ENCODE results near the gene CUX1. TPM values are rescaled to one million over a fixed set of nuclear protein-coding genes. Genes with fewer than 3 reads are reported as not detected.
A peak's percentile ranks its signal among the peaks of the same experiment; 100 is the strongest.

Gene CUX1
- total RNA-seq, 2 experiments from 2014 or later = 30.7 to 31.2 TPM

DNA sequence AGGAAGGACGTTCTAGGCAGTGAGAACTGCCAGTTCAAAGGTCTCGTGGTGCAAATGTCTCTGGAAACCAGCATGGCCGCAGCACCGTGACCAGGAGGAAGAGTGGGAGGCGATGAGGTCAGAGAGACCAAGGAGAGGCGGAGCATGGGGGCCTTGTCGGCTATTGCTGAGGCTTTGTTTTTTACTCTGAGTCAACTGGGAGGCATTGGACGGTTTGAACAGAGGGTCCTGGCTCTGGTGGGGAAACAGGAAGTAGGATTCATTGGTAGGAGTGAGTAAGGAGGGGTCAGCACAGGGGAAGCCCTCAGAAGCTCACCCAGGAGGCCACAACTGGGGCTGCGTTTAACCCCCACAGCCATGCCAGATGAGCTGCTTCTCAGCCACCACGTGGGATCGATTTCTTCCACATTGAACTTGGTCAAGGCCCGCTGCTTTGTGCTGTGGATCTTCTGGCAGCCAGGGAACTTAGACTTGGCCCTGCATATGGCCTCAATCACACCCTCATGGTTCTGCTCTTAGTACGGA is 447.0 kb downstream of the CUX1 start:
- POLR2A ChIA-PET = no interaction called here
- ATAC-seq (no peak), DNase-seq (no peak)
- no peaks in the 10 kb centered on the region for H3K4me1 Mint-ChIP-seq (ENCODE audit: low read depth)
- H3K4me3 Mint-ChIP-seq = no peak overlapping the region
- CTCF ChIA-PET = no interaction called here
- H3K36me3 Mint-ChIP-seq (ENCODE audit: low read depth) = no peaks in the 10 kb centered on the region
- H3K27me3 Mint-ChIP-seq (ENCODE audit: low read depth) = no peaks in the 10 kb centered on the region
- H3K9me3 Mint-ChIP-seq (ENCODE audit: insufficient read depth) = no peaks in the 10 kb centered on the region
- H3K27ac Mint-ChIP-seq = no peak overlapping the region

DNA sequence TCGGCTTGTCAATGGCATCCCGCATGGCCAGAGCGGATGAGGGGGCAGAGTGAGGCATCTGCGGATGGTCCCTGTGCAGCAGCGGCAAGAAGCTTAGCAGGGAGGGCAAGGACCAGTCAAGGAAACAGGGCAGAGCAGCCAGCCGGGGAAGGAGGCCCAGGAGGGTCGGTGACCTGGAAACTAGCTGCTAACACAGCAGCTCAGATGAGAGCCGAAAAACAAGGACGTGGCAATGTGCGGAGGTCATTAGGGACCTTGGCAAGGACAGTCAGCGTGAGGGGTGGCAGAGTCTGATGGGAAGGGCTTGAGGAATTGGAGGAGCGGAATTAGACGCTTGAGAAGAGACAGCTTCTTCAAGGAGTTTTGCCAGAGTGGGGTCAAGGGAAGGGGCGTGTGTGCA is 449.1 kb downstream of the CUX1 start:
- no peaks in the 10 kb centered on the region for H3K27me3 Mint-ChIP-seq (ENCODE audit: low read depth)
- POLR2A ChIA-PET = no interaction called here
- H3K36me3 Mint-ChIP-seq (ENCODE audit: low read depth) = no peaks in the 10 kb centered on the region
- H3K4me3 Mint-ChIP-seq = no peak overlapping the region
- no peak overlapping the region for H3K27ac Mint-ChIP-seq
- CTCF ChIA-PET = no interaction called here
- DNase-seq = no peak
- no peak for ATAC-seq
- H3K9me3 Mint-ChIP-seq (ENCODE audit: insufficient read depth) = no peaks in the 10 kb centered on the region
- H3K4me1 Mint-ChIP-seq (ENCODE audit: low read depth) = no peaks in the 10 kb centered on the region

DNA sequence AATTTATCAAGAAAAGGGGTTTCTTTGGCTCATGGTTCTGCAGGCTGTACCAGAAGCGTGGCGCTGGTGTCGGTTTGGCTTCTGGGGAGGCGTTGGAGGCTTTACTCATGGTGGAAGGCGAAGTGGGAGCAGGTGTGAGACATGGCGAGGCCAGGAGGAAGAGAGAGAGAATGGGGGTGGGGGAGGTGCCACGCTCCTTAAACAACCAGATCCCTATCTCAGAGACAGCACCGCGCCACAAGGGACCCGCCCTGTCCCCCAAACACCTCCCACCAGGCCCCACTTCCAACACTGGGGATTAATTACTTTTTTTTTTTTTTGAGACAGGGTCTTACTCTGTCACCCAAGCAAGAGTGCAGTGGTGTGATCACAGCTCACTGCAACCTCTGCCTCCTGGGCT is 451.2 kb downstream of the CUX1 start:
- no peak overlapping the region for H3K27ac Mint-ChIP-seq
- ATAC-seq (no peak), DNase-seq (no peak)
- no peaks in the 10 kb centered on the region for H3K4me1 Mint-ChIP-seq (ENCODE audit: low read depth)
- no peaks in the 10 kb centered on the region for H3K36me3 Mint-ChIP-seq (ENCODE audit: low read depth)
- no peak overlapping the region for H3K4me3 Mint-ChIP-seq
- H3K27me3 Mint-ChIP-seq (ENCODE audit: low read depth) = no peaks in the 10 kb centered on the region
- no peaks in the 10 kb centered on the region for H3K9me3 Mint-ChIP-seq (ENCODE audit: insufficient read depth)
- ChIA-PET CTCF (no interaction called here), POLR2A (no interaction called here)

DNA sequence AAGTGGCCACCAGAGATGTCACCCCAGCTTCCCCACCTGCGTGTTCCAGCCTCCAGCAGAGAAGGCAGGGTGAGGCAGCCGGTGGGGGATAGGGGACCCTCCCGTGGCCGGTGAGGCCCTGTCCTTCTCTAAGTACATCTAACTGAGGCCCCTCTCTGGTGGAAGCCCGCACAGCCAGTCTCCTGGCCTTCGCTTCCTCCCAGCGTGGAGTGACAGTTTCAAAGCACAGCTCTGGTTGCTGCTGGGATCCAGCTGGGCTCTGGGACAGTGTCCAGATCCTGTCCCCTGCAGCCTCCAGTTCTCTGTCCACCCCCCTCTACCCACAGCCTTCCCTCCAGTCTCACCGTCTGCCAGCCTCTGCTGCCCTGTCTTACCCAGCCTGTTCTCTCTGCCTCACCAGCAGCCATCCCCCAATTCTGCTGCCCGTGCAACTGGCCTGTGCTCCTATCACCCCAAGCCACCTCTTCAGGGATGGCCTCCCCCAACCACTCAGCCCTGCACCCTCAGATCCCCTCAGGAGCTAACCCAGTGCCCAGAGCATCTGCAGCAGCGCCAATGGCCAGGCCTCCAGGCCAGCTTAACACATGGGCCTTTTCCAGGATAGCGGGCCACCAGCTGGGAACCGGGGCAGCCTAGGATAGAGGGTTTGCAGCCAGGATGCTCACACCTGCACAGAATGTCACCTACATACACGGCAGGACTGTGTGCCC is 452.9 kb downstream of the CUX1 start:
- Mint-ChIP-seq H3K4me1 (ENCODE audit: low read depth) (no peaks in the 10 kb centered on the region), H3K36me3 (ENCODE audit: low read depth) (no peaks in the 10 kb centered on the region), H3K4me3 (no peak overlapping the region), H3K9me3 (ENCODE audit: insufficient read depth) (no peaks in the 10 kb centered on the region), H3K27ac (no peak overlapping the region), H3K27me3 (ENCODE audit: low read depth) (no peaks in the 10 kb centered on the region)
- ChIA-PET CTCF (interaction anchor here (1.7 to 2.1 kb wide), 2 partner anchors 668 to 727 kb away, joined by 7 to 8 read pairs; no protein-coding TSS in a partner anchor), POLR2A (no interaction called here)
- ATAC-seq (no peak), DNase-seq (no peak)

DNA sequence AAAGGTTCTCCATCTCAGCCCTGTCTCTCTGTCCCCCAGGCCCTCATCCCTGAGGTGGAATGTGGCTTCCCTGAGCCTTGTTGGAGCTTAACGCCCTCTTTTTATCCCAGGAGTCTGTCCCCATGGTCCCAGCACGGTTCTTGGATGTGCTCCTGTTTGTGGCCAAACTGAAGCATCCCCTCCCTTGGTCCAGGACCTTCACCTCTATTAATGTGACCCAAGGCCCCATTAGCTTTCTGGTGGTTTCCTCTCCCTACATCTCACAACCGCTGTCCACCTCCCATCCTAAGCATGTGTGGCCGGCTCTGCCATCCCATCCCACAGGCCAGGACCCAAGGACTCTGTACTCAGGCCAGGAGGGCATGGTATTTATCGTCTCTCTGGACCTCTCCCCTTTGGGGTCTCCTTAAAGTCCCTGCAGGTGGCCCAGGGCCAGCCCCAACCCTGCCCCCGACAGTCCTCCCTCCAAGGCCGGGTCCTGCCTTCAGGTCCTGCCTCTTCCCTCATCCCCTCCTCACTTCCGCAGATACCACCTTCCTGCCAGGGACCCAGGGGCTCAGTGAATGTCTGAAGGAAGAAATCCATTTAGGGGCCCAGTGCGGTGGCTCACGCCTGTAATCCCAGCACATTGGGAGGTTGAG is 453.9 kb downstream of the CUX1 start:
- ChIA-PET CTCF (interaction anchor here (1.7 to 2.1 kb wide), 2 partner anchors 669 to 728 kb away, joined by 7 to 8 read pairs; no protein-coding TSS in a partner anchor), POLR2A (no interaction called here)
- Mint-ChIP-seq H3K27me3 (ENCODE audit: low read depth) (no peaks in the 10 kb centered on the region), H3K4me1 (ENCODE audit: low read depth) (no peaks in the 10 kb centered on the region), H3K9me3 (ENCODE audit: insufficient read depth) (no peaks in the 10 kb centered on the region), H3K4me3 (no peak overlapping the region), H3K36me3 (ENCODE audit: low read depth) (no peaks in the 10 kb centered on the region), H3K27ac (no peak overlapping the region)
- no peak for ATAC-seq
- no peak for DNase-seq

DNA sequence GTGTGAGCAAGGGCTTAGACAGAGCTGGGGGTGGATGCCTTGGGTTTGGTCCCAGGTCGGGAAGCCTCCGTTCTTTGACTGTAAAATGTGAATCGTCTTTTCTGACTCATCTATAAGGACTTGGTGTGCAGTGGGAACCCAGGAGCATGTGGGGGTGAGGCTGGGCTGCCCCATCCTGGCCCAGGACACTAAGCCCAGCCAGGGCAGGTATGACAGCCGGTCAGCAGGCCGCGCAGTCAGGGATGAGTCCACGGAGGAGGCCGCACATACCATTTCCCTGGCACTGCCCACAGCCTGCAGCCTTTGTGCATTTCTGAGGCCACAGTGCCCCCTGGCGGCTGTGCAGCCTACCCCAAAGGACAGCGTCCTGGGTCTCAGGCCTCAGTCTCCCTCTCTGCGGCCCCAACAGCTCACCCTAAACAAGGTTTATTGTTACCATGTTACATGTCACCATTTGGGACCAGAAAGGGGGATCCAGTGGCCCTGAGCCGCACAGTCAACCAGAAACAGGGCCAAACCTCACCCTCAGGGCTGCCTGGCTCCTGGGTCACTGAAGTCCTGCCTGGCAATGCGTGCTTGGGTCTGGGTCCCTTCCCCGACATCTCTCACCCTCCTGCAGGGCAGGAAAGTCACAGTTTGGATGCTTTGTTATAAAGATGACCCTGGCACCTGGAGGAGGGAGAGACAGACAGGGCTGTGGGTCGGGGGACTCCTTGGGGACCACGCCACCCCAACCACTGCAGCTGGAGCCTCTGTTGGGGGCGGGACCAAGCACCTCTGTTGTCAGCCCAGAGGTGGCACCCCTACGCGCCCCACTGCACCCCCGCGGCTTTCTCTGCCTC is 454.9 kb downstream of the CUX1 start:
- ATAC-seq (peak; percentile 89), DNase-seq (peak; percentile 76)
- Mint-ChIP-seq H3K36me3 (ENCODE audit: low read depth) (no peaks in the 10 kb centered on the region), H3K27me3 (ENCODE audit: low read depth) (no peaks in the 10 kb centered on the region), H3K27ac (no peak overlapping the region), H3K9me3 (ENCODE audit: insufficient read depth) (no peaks in the 10 kb centered on the region), H3K4me1 (ENCODE audit: low read depth) (no peaks in the 10 kb centered on the region), H3K4me3 (no peak overlapping the region)
- POLR2A ChIA-PET = interaction anchor here (0.6 kb wide), 1 partner anchor 36 kb away, joined by 3 read pairs; no protein-coding TSS in a partner anchor
- CTCF ChIA-PET = interaction anchor here (0.9 to 1.7 kb wide), 6 partner anchors 10 to 735 kb away, joined by 3 to 7 read pairs (median 4); no protein-coding TSS in a partner anchor

DNA sequence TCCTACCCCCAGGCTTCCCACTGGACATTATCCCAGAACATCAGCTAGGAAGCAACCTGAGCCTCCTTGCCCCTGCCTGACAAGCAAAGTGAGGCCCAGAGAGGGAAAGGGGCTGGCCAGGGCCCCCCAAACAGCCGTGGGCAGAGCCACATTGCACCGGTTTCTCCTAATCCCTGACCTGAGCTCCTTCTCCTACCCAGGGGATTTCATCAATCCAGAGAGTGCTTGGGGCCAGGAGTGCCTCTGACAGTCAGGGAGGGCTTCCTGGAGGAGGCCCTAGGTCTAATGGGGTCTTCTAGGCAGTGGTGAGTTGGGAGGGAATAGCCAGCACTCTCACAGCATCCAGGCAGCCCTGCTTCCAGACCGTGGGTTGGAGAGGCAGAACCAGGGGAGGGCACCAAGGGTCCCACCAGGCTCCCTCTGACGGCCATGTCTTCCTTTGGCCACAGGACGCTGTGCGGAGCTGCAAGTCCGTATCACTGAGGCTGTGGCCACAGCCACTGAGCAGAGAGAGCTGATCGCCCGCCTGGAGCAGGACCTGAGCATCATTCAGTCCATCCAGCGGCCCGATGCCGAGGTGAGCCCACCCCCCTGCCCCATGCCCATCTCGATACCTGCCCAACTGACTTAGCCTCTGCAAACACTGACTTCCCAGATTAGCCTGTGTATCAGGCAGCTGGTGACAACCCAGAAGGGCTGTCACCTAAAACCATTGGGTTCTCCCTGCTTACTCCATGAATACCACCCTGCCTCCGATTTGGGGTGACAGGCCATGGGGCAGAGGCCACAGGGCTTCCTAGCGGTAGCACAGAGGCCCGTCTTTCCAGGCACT is 455.7 kb downstream of the CUX1 start:
- no peaks in the 10 kb centered on the region for H3K9me3 Mint-ChIP-seq (ENCODE audit: insufficient read depth)
- ChIA-PET CTCF (interaction anchor here (0.9 to 1.3 kb wide), 5 partner anchors 9 to 736 kb away, joined by 3 to 7 read pairs (median 4); no protein-coding TSS in a partner anchor), POLR2A (interaction anchor here (0.6 kb wide), 1 partner anchor 37 kb away, joined by 3 read pairs; no protein-coding TSS in a partner anchor)
- no peak overlapping the region for H3K4me3 Mint-ChIP-seq
- H3K27me3 Mint-ChIP-seq (ENCODE audit: low read depth) = no peaks in the 10 kb centered on the region
- H3K27ac Mint-ChIP-seq = no peak overlapping the region
- no peaks in the 10 kb centered on the region for H3K36me3 Mint-ChIP-seq (ENCODE audit: low read depth)
- DNase-seq (no peak), ATAC-seq (no peak)
- no peaks in the 10 kb centered on the region for H3K4me1 Mint-ChIP-seq (ENCODE audit: low read depth)

DNA sequence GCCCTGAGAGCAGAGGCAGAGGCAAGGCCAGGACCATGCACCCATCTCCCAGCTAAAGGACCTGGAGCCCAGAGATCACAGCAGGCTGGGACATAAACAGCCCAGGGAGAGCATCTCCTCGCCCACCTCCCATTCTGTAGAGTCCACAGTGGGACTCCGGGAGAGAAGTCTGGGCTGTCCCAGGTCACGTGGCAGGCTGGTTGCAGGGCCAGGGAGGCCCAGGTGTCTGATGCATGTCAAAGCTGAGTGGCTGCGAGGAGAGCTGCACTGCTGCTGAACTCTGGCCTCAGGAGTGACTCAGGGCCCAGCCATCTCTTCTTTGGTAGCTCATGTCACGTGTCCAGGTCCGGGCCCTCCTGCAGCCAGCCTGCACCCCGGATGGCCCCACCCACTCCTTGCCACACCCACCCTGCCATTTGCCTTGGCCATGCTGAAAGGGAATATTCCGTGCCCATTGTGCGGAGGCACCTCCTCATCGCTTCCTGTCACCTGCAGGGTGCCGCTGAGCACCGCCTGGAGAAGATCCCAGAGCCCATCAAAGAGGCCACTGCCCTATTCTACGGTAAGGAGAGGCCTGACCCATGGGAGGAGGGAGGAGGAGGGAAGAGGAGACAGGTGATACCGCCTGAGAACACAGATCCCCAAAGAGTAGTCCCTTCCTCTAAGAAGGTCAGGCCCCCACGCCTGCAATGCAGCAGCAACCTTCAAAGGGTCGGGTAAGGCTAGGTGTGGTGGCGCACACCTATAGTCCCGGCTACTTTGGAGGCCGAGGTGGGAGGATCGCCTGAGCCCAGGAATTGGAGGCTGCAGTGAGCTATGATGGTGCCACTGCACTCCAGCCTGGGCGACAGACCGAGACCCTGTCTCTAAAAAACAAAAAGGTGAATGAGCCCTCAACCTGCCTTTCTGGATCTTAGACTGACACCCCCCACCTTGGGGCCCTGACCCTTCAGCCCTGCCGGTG is 456.6 kb downstream of the CUX1 start:
- H3K27ac Mint-ChIP-seq = no peak overlapping the region
- ChIA-PET CTCF (interaction anchor here (1.3 kb wide), 1 partner anchor 731 kb away, joined by 7 read pairs; no protein-coding TSS in a partner anchor), POLR2A (interaction anchor here (0.6 kb wide), 1 partner anchor 562 kb away, joined by 3 read pairs; no protein-coding TSS in a partner anchor)
- ATAC-seq (no peak), DNase-seq (no peak)
- no peaks in the 10 kb centered on the region for H3K36me3 Mint-ChIP-seq (ENCODE audit: low read depth)
- no peaks in the 10 kb centered on the region for H3K4me1 Mint-ChIP-seq (ENCODE audit: low read depth)
- no peak overlapping the region for H3K4me3 Mint-ChIP-seq
- H3K27me3 Mint-ChIP-seq (ENCODE audit: low read depth) = no peaks in the 10 kb centered on the region
- no peaks in the 10 kb centered on the region for H3K9me3 Mint-ChIP-seq (ENCODE audit: insufficient read depth)

DNA sequence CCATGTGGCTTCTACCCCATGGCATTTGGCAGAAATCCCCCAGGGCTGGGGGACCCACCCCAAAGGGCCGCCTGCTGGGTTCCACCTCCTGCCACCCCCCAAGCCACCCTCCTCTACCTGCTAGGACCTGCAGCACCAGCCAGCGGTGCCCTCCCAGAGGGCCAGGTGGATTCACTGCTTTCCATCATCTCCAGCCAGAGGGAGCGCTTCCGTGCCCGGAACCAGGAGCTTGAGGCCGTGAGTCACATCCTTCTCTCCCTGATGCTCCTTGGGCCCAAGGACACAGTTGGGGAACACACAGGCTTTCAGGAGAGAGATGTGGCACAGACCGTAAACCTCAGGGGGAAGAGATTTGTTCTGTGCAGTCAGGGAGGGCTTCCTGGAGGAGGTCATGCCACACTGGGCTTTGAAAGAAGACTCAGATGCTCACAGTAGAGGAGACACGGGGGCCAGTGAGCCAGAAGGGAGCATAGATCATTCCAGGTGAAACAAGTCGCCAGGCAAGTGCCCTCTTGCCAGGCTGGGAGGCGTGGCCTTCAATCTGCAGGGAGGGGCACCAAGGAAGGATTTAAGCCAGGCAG is 457.8 kb downstream of the CUX1 start:
- ATAC-seq (no peak), DNase-seq (no peak)
- ChIA-PET POLR2A (no interaction called here), CTCF (no interaction called here)
- Mint-ChIP-seq H3K36me3 (ENCODE audit: low read depth) (no peaks in the 10 kb centered on the region), H3K4me3 (no peak overlapping the region), H3K27ac (no peak overlapping the region), H3K9me3 (ENCODE audit: insufficient read depth) (no peaks in the 10 kb centered on the region), H3K4me1 (ENCODE audit: low read depth) (peaks cover 4% of the 10 kb centered on the region), H3K27me3 (ENCODE audit: low read depth) (no peaks in the 10 kb centered on the region)

DNA sequence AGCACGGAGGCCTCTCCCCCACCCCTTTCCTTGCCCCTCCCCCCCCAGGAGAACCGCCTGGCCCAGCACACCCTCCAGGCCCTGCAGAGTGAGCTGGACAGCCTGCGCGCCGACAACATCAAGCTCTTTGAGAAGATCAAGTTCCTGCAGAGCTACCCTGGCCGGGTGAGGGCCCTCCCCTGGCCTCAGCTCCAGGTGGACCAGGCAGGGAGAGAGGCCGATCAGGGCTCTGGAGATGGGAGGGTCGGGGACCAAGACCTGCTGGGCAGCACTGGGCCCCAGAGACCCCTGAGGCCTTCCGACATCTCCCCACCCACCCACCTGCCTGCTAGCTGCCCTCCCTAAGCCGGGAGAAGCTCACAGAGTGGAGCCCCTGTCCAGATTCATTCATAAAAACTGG is 460.5 kb downstream of the CUX1 start:
- Mint-ChIP-seq H3K9me3 (ENCODE audit: insufficient read depth) (no peaks in the 10 kb centered on the region), H3K4me1 (ENCODE audit: low read depth) (peaks cover 4% of the 10 kb centered on the region), H3K27me3 (ENCODE audit: low read depth) (no peaks in the 10 kb centered on the region), H3K36me3 (ENCODE audit: low read depth) (no peaks in the 10 kb centered on the region), H3K27ac (no peak overlapping the region), H3K4me3 (no peak overlapping the region)
- DNase-seq (no peak), ATAC-seq (no peak)
- ChIA-PET CTCF (interaction anchor here (1.5 to 3.0 kb wide), 3 partner anchors 10 to 115 kb away, joined by 3 to 20 read pairs (median 5); no protein-coding TSS in a partner anchor), POLR2A (no interaction called here)

All from activated CD8-positive, alpha-beta T cell treated with anti-CD3 and anti-CD28 coated beads, Interleukin-2, amount 10 ng/mL, durations not matched to agents 7 days and 5 days (primary cell).